HepG2 (cell line): Measurements from ENCODE around the gene TCAF1. TPM values are rescaled to one million over a fixed set of nuclear protein-coding genes. Genes with fewer than 3 reads are reported as not detected.

Source experiments
- CEBPB ChIP-seq: IDR thresholded peaks from 2 replicates; pipeline ENCODE4 v1.6.1; 2011; ENCODE audit warnings: low read depth, low read length, improper control_type of control experiment, borderline replicate concordance
- E2F2 ChIP-seq: sonication (generic); formaldehyde crosslinking; IDR thresholded peaks from 2 replicates; pipeline ENCODE4 v1.4.0; 2020; ENCODE audit warnings: missing genetic modification reagents, borderline replicate concordance
- FOXP1 ChIP-seq, 2 experiments: fragments of 450-650 bp in 1 of 2; IDR thresholded peaks; 2 replicates each; pipeline ENCODE4 v1.6.1; 2017 to 2018; ENCODE audit warnings: antibody characterized with exemption in 1 of 2
- GMEB2 ChIP-seq: IDR thresholded peaks from 2 replicates; pipeline ENCODE4 v1.6.1; 2016; ENCODE audit warnings: missing biosample characterization, missing genetic modification reagents, low read depth
- POLR2AphosphoS2 ChIP-seq: IDR thresholded peaks from 2 replicates; pipeline ENCODE4 v1.6.1; 2011; ENCODE audit warnings: low read depth, low read length, improper control_type of control experiment
- RORA ChIP-seq: sonication (generic); formaldehyde crosslinking; IDR thresholded peaks from 2 replicates; pipeline ENCODE4 v1.5.0; 2020; ENCODE audit warnings: mild to moderate bottlenecking, missing genetic modification reagents, moderate library complexity
- SRY ChIP-seq: sonication (generic); formaldehyde crosslinking; IDR thresholded peaks from 2 replicates; pipeline ENCODE4 v1.8.0; 2022; ENCODE audit warnings: mild to moderate bottlenecking, missing genetic modification reagents
- ZBTB39 ChIP-seq: sonication (generic); formaldehyde crosslinking; IDR thresholded peaks from 2 replicates; pipeline ENCODE4 v1.5.0; 2020; ENCODE audit warnings: missing genetic modification reagents
- ZKSCAN1 ChIP-seq: fragments of 150-350 bp; IDR thresholded peaks from 2 replicates; pipeline ENCODE4 v1.6.1; 2014; ENCODE audit warnings: low read length
- ZNF670 ChIP-seq: sonication (generic); formaldehyde crosslinking; IDR thresholded peaks from 2 replicates; pipeline ENCODE4 v1.8.0; 2022; ENCODE audit warnings: mild to moderate bottlenecking, missing genetic modification reagents, borderline replicate concordance
- ZNF749 ChIP-seq: sonication (generic); formaldehyde crosslinking; IDR thresholded peaks from 2 replicates; pipeline ENCODE4 v1.8.0; 2022; ENCODE audit warnings: mild to moderate bottlenecking, missing genetic modification reagents, moderate library complexity, borderline replicate concordance
- ZNF878 ChIP-seq: sonication (generic); formaldehyde crosslinking; IDR thresholded peaks from 2 replicates; pipeline ENCODE4 v1.8.1; 2023; ENCODE audit warnings: mild to moderate bottlenecking, missing genetic modification reagents, moderate library complexity
- polyA plus RNA-seq, 8 experiments: library from polyadenylated mRNA; depleted of rRNA in 3 of 8; stranded (reverse) in 7 of 8; unstranded in 1 of 8; fragments of >200 nt; fragmentation: Illumina TruSeq in 4 of 8; extraction: Trizol in 4 of 8; gene quantifications; 2 replicates each; pipeline versions ENCODE4 v1.2.1 to v1.2.3, GENCODE V29; 2011 to 2016; ENCODE audit warnings: low read depth in 4 of 8, missing spikeins in 1 of 8, mixed read lengths in 1 of 8; ENCODE audit not compliant: insufficient read depth in 1 of 8
- total RNA-seq, 5 experiments: library from RNA; depleted of rRNA; stranded (reverse); fragments of >200 nt; fragmentation: Illumina TruSeq; extraction: Trizol; gene quantifications; 2 replicates each; pipeline ENCODE4 v1.2.3, GENCODE V29; 2016; ENCODE audit warnings: low read depth in 1 of 5
- TF ChIP-seq, protein P1 (sequence below), 2 experiments: sonication (generic) in 1 of 2; formaldehyde crosslinking in 1 of 2; IDR thresholded peaks; 2 replicates each; pipeline versions ENCODE4 v1.4.0 to v1.6.1; 2016 to 2020; ENCODE audit warnings: borderline replicate concordance in 1 of 2, low read depth in 1 of 2, mild to moderate bottlenecking in 1 of 2, missing genetic modification reagents in 1 of 2
- TF ChIP-seq, protein P2 (sequence below): IDR thresholded peaks from 2 replicates; pipeline ENCODE4 v1.6.1; 2016; ENCODE audit warnings: low read depth, borderline replicate concordance

Gene TCAF1
- total and polyA plus RNA-seq, 2 of the 13 experiments (the other 11 are each of a cell fraction or from before 2014, with no cell fraction given): 36.2 to 101 TPM

DNA sequence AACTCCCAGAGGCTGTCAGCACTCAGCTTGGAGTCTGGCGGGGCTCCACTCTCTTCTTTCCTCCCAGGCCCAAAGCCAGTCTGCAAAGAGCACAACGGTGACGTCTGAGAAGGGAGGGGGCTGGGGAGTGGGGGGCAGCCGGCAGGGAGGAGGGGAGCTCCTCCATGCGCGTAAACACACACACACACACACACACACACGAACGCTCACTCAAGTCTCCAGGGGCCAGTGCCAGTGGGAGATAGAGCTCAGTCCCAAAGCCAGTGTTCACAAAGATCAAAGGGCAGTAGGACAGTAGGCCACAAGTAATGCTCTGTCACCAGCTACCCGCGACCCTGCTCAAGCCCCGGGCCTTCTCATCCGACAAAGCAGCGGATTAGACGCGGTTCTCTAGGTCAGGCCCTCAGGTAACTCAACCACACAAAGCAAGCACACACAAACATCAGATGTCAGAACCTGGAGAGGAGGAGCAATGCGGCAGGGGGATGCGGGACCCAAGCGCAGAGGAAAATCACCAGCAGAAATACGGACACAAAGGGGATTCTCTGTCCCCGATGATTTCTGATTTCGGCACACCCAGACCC lies 19.9 kb downstream of the TCAF1 start (continued):
- TF ChIP-seq, protein P1, sequence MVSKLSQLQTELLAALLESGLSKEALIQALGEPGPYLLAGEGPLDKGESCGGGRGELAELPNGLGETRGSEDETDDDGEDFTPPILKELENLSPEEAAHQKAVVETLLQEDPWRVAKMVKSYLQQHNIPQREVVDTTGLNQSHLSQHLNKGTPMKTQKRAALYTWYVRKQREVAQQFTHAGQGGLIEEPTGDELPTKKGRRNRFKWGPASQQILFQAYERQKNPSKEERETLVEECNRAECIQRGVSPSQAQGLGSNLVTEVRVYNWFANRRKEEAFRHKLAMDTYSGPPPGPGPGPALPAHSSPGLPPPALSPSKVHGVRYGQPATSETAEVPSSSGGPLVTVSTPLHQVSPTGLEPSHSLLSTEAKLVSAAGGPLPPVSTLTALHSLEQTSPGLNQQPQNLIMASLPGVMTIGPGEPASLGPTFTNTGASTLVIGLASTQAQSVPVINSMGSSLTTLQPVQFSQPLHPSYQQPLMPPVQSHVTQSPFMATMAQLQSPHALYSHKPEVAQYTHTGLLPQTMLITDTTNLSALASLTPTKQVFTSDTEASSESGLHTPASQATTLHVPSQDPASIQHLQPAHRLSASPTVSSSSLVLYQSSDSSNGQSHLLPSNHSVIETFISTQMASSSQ (IDR thresholded peaks at IDR 0.05; ENCODE audit: low read depth): no peak
- TF ChIP-seq, protein P1 (CRISPR knock-in tag; IDR thresholded peaks at IDR 0.05; ENCODE audit: borderline replicate concordance): peak; percentile 36; the same call in 1 of the 2 replicates
- TF ChIP-seq POLR2AphosphoS2 (peak; percentile 22; the same call in 1 of the 2 replicates), ZNF878 (CRISPR knock-in tag) (no peak), GMEB2 (CRISPR knock-in tag) (no peak), ZBTB39 (CRISPR knock-in tag) (no peak), RORA (no peak), FOXP1 (IDR thresholded peaks at IDR 0.05) (peak; percentile 60; the same call in 1 of the 2 replicates), FOXP1 (CRISPR knock-in tag; IDR thresholded peaks at IDR 0.05) (peak; percentile 74), ZNF749 (CRISPR knock-in tag) (no peak), E2F2 (no peak), ZNF670 (CRISPR knock-in tag) (peak; percentile 56; the same call in 1 of the 2 replicates), ZKSCAN1 (no peak), CEBPB (no peak), SRY (CRISPR knock-in tag) (0 out of 2 replicates have a peak, but pooled peaks have one; percentile 51)
- TF ChIP-seq, protein P2, sequence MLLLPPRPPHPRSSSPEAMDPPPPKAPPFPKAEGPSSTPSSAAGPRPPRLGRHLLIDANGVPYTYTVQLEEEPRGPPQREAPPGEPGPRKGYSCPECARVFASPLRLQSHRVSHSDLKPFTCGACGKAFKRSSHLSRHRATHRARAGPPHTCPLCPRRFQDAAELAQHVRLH (CRISPR knock-in tag): 0 out of 2 replicates have a peak, but pooled peaks have one; percentile 38
